Activated T-helper 1 cell treated with anti-CD3 and anti-CD28 coated beads, Interleukin-2, amount 50 U/mL, for 16 hours (primary cell): ENCODE results near the gene NRXN2.

Experiments
- DNase-seq, 2 donors: peaks; one replicate each; pipeline ENCODE4 v3.0.0-alpha.2; 2020; ENCODE audit warnings: low read depth in 1 of 2, low spot score in 1 of 2

NRXN2 gene

DNA sequence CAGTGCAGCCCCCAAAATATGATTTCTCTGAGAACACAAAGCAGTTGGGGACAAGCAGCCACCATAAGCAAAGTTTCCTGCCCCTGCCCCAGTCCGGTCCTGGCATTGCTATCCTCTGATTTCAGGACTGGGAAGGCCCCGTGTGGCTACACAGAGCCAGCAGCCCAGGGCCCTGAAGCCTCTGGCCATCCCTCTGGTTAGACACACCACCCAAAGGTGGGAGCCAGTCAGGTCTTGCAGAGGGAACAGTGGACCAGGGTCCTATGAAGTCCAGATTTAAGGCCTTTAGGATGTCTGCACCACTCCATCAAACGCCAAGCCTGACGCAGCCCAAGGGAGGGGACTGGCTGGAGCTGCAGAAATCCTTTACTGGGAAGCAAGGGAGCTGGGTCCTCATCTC lies 68.6 kb downstream of the NRXN2 start:
- no peak for DNase-seq

DNA sequence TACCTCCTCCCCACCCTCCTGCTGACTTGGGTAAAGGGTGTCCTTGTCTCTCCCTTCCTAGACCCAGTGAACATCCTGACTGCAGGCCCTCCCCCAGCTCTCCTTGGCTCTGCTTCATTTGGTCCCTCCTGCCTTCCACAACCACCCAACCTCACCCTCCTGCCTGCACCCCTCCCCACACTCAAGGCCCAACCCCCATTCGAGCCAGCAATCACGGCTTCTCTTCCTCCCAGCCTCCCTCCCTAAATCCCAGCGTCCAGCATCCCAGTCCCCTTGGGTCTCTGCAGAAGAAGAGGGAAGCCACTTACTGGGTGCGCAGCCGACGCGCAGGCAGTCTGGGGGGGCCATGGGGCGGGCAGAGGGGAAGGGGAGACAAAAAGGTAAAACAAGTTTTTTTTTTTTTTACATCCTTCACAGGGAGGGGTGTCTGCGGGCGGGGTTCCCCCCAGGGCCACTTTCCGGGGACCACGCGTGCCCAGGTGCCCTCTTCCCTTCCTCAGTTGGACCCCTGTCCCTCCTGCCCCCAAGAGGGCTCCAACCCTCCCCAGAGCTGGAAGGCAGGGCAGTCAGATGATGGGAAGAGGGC lies 69.5 kb downstream of the NRXN2 start:
- no peak for DNase-seq

DNA sequence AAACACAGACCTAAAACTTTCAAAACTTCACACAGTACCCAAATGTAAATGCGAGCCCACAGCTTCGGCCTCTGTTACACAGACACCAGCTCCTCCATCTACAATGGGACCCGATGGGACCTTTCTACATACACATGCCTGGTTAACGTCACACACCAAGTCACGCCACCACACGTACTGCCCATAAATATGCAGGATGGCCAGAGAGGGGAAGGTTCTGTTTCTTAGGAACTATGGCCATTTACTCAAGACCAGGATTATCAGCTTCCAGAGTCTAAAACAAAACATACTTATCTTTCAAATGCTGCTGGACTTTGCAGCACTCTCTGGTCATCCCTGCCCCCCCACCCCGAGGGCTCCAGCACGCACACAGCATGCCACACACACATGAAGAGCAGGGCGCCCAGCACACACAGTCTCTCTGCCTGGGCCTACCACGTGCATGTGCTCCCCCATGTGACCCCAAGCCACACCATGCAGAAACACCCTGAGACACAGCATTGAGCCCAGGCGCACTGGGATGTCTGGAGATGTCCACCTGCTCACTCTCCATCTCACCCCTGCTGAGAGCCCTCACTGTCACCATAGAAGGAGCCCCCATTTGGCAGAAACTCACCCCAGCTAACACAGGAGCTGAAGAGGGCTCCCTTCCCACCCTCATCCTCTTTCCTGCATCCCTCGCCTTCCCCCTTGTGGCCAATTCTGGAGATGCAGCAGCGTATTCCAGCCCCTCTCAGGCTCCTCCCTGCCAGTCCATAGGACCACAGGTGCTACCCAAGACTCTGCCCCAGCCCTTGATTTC lies 70.2 kb downstream of the NRXN2 start:
- peak; percentile 53 to 54 for DNase-seq

DNA sequence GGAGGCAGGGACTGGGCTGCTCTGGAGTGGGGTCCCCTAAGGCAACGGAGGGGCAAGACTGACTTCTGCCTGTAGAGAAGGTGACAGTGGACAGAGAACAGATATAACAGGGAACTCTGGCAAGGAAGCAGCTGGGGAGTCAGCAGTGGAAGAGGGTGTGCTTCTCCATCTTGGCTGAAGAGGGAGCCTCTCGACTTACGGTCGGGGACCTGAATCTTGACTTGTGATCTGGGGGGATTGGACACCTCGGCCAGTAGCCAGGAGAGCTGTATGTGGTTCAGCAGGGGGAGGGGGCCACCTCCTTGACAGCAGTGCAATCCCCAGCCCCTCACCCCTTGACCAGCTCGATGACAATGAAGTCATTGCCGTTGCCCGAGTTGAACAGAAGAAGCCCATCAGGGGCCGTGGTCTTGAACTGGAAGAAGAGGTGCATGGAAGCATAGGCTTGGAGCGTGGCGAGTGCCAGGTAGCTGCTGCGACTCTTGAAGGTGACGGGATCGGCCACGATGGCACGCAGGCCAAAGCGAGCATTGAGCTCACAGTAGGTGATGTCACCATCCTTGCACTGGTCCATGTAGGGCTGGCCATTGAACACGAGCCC lies 72.0 kb downstream of the NRXN2 start:
- no peak for DNase-seq

DNA sequence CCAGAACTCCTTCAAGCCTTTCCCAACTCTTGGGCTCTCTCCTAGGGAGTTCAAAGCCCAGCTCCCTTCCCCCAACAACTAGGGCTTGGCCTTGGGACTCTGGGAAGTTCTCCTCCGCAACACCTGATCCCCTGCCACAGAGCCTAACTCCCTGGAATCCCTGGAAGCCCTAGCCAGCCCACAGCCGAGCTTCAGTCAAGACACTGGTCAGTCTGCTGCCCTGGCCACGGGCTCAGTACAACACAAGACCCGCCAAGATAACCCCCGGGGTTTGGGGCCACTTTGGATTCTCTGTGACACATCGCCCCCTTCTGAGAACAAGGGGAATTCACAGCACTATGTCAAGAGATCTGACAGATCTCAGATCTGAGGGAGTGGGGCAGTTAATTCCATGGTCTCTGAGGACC lies 73.7 kb downstream of the NRXN2 start:
- no peak for DNase-seq

DNA sequence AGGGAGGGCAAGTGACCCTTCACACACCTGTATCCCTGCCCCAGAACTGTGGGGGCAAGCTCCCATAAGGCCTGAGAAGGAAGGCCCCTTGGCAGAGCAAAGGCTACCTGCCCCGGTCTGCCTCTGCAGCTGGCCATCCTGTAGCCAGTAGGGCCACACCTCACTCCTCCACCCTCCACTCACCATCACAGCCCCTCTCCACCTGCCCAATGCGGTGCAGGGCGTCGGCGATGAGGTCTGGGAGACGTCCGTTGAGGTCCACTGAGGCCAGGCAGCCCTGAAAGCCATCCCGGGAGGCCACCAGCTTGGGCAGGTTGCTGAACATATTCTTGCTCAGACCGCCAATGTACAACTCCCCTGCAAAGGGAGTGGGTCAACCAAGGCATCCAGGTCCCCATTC lies 74.4 kb downstream of the NRXN2 start:
- DNase-seq = no peak

DNA sequence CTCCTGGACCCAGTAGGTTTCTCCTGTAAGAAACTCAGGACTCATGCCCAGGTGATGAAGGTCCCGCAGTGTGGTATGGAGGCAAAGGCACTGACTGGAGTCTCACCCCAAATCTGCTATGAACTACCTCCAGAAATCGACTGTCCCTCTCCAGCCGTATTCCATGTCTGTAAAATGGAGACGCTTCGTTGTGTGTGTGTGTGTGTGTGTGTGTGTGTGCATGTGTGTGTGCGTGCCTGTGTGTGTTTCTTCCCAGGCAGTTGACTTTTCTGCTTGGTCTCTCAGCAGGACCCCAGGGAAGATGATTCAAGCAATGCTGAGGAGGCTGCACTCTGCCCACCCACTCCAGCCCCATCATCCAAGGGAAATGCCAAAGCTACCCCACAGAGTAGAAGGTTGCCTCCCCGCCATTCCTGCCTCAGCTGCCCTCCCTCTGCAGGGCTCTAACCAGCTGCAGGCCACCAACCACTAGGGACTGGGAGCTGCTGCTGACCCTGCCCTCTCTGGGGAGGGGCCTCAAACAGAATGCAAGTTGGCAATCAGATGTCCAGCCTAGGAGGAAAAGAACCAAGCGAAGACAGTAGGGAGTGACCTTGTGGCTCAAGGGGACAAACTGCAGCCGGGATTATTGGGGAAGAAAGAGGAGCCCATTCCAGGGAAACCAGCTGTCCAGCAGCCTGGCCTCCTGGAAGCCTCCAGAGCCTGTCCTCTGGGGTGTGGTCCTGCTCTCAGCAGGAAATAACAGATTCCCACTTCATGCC lies 75.8 kb downstream of the NRXN2 start:
- DNase-seq = no peak

DNA sequence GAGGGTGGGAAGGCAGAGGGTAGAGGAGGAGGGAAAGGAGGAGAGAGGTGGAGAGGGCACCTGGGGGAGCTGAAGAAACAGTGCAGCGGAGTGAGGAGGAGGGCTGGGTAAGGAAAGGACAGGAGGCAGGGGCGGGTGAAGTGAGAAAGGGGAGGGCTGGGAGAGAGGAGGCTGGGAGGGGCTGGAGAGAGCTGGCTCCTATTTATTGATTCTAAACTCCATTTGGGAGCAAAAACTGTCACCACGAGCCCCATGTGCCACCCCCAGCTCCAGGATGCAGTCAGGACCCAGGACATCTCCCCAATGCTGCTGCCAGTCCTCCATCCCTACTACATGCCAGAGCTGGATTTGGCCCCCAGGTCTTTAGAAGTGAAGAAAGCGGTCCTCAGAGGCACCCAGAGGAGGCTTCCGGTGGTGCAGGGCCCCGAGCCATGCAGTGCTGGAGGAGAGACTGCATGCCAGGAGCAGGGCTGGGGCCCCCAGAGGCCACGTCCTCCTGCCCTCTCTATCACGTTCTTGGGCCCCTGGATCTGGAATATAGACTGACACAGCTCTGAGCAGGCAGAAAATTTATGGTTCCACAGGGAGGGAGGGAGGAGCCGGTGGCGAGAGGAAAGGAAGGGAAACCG lies 78.2 kb downstream of the NRXN2 start:
- DNase-seq = no peak

DNA sequence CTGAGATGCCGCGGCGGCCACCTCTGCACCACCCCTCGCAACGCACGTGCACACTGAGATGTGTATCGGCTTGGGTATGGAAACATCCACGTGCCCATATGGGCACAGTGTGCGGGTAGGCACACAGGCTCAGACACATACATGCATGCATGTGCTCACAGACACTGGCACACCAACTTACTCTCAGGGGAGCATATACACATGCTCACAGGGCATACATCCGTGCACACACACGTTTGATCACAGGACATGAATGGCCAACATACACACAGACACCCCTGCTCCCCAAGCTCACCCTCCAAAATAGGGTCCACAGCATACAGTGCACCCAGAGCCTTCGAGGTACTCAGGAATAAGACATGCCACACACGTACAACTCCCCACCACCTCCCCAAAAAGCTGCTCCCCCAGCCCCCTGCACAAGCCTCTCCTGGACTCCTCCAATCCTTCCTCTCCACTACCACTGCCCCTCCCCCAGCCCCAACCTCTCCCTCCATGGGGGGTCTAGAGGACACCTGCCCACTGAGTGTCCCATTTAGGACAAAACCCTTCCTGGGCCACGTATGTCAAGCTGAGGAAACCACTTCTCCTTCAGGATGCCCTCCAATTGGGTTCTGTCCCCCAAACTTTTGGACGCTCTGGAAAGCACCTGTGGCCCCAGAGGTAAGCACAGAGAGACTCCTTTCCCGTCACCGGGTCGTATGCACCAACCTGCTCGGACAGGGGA lies 78.9 kb downstream of the NRXN2 start:
- no peak for DNase-seq

DNA sequence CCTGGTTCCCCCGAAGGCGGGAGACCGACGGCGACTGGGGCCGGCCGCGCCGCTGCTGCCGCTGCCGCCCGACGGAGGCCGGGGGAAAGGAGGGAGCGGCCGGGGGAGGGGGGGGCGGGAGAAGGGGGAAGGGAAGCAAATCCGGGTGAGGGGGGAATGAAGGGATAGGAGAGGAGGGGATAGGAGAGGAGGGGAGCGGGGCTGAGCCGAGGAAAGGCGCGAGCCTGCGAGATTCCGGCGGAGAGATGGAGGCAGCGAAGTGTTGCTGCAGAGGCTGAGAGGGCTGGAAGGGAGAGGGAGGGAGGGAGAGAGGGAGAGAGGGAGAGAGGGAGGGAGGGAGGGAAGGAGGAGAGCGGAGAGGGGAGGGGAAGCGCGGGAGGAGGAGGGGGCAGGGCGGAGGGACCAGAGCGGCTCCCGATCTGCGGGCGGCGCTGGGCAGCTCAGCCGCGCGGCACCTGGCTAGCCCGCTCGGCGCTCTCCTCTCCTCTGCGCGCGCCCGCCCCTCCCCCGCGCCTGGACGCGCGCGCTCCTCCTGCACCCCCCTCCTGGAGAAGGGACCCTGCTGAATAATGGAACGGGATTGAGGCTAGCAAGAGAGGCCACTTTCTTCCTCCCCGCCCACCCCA lies 79.6 kb downstream of the NRXN2 start:
- DNase-seq = no peak

DNA sequence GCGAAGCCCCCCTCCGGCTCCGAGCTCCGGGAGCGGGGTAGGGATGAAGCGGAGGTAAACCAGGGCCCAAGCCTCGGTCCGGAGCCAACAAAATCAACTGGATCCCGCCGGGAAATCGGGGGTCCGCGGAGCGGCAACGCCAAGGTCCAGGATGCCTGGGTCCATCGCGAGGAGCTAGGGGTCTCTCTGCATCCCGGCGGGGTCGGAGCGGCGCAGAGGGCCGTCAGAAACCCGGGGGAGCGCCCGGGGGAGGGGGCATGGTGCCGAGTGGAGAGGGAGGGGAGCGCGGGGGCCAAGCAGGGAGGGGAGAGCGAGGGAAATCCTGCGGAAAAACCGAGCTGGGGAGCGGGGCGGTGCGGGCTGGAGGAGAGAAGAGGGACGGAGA lies 80.1 kb downstream of the NRXN2 start:
- no peak for DNase-seq

DNA sequence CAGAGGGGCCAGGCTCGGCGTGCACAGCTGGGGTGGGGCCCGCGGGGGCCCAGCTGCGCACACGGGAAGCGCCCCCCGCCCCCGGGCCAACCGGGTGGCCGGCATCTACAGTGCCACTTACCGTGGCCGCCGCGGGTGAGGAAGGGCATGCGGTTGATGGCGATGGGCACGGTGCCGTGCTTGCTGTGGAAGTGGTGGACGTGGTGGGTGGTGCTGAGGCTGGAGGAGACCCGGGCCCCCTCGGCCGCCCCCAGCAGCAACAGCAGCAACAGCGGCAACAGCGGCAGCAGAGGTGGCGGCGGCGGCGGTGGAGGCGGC lies 80.6 kb downstream of the NRXN2 start:
- DNase-seq = no peak

DNA sequence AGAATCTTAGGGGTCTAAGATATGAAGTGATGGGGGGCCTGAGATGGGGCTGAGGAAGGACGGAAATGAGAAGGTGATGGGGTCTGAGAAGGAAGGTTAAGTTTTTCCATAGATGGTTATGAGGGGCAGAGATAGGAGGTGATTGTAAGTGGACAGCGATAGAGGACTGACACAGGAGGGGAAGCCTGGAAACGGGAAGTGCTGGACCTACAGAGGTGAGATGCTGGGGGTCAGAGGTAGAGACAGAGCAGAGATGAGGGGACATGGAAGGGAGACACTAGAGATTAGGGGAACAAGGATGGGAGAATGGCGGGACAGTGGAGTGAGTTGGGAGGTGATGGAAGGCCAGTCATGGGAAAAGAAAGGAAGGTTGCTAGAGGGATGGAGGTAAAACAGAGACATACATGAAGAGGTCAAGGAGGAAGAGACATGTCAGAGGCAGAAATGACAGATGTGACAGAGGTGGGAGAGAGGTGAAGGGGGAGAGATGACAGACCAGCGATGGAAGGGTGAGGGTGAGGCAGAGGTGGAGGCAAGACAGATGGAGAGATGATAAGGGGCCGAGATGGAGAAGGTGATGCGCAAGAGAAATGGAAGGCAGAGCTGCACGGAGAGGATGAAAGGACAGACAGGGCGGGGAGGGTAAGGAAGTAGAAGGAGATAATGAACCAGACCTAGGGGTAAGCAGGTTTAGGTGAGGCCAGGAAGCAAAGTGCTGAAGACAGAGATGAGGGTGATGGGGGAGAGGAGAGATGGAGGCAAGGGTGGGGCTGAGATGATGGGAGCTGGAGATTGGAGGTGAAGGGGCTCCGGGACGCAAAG lies 81.2 kb downstream of the NRXN2 start:
- DNase-seq = no peak

DNA sequence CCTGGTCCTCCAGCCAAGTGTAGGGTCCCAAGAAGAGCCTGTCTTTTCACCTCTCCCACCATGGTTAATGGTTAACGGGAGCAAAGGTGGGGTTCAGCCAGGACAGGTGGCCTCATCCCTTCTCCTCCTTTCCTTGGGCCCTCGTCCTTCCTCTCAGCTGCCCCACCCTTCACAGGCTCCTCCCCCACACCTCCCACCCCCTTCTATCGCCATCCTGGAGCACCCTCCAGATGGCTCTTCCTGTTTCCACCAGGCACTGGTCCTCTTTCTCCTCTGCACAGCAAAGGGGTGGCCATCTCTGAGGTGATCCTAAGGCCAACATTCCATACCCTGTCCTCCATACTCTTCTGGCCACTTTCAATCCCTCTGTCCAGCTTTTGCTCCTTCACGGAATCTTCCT lies 83.1 kb downstream of the NRXN2 start:
- DNase-seq = no peak

DNA sequence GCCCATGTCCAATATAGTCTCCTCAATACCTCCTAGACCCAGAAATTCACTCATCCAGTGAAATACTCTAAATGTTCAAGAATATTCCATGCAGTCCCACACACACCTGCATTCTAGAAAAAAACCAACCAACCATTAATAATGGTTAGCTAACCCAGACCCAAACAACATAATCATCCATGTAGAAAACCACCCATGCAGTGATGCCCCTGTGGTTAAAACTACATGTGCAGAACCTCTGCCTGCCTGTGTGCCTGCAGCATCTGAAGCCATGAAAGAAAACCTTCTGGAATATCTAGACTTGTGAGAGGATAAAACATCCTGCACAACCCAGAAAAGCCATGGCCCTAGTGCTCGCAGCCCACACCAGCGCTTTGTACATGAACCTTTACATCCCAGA lies 84.2 kb downstream of the NRXN2 start:
- DNase-seq = no peak

DNA sequence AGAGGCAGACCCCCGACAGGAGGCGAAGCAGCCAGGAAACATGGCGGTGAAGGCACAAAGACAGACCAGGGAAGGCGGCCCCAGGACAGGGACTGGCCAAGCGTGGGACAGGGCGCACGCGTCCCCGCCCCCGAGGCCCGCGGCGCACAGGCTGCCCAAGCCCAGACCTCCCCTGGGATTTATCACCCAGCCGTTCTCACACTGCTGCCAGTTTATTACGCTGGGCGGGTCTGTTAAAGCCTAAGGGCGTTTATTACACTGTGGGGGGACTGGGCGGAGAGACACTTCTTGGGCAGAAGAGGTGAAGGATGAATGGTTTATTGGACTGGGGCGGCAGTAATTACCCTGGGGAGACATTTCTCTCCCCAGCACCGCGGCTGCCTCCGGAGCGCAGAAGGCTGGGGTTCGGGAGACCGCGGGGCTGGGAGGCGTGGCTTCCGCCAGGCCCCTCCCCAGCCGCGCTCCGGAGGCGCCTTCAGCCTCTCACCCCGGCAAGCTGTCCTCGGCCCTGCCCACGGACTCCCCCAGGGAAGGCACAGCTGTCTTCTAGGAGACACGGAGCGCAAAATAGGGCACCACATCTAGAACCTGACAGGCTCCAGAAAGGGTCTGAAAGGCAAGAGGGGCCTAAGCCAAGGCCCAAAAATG lies 84.9 kb downstream of the NRXN2 start:
- no peak for DNase-seq

DNA sequence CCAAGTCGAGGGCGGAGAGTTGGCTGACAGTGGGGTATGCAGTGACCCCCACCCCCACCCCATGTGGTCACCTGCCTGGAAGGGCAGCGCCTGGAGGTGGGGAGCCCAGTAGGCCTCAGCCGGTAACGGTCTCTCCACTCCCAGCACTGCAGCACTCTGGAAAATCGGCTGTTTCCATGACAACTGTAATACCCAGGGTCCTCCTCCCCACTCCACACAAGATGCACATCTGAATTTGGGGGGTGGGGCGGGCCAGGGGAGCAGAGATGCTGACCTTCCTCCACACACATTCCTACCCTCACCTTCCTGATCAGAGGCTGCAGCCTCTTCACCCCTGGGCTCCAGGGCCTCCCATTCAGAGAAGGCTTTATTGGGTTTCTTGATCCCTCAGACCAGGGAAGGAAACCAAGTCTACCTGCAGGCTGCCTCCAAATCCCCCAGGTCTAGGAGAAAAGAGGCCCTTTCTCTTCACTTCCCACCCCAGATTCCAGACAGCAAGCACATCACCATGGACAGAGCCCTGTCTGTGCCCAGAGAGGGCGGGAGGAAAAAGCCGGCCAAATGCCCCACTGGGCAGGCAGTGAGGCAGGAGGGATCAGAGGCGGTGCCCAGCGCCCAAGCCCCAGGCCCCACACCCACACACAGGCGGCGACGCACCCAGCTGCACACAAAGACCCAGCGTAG lies 85.5 kb downstream of the NRXN2 start:
- no peak for DNase-seq

DNA sequence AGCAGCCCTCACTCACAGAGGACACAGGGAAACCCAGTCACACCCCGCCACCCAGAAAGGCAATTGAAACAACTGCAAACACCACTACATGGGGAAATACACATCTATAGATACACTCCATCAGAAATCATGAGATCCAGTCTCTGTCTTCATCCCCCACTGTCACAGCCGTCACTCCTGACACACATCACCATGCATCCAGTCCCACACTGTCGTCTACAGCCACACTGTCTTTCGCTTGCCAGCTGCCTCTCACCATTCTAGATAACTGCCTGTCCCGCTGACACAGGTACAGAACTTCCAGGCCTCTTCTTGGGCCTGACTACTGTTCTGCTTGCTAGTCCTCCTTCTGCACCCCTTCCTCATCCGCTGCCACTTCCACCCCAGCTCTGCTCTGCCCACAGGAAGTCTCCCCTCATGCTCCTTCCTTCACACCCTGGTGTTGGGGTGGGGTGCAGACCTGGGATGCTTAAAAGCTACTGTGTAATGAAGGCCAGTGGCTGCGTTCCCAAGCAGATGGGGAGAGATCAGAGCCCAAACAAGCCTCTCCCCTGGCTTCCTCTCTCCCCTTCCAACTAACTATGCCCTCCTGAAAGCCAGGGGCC lies 89.3 kb downstream of the NRXN2 start:
- DNase-seq = no peak
